GM13977 (cell line): ENCODE measurements around the gene NINL.

ENCODE experiments used
- DNase-seq: peaks from one replicate; pipeline ENCODE4 v3.0.0; 2012; ENCODE audit warnings: low spot score
- CTCF ChIP-seq: IDR thresholded peaks from 2 replicates; pipeline ENCODE4 v1.5.1; 2012; ENCODE audit warnings: mild to moderate bottlenecking, control low read depth; ENCODE audit not compliant: insufficient read depth; ENCODE audit errors: extremely low read depth, missing control alignments
- in situ Hi-C: fragments of 300-500 bp; cut with MboI; formaldehyde crosslinking; loops from one replicate; pipeline ENCODE4 v1.12.0; 2022; ENCODE audit warnings: low sequenced_read_pairs, low pct_unique_long_range_greater_than_20kb, mixed read lengths, inconsistent platforms; ENCODE audit not compliant: unreplicated experiment

Gene NINL

GRCh38 chr20:25481235-25481917, 104.0 kb downstream of the NINL start:
- in situ Hi-C loops: no loop called here

GRCh38 chr20:25480797-25481196, 104.5 kb downstream of the NINL start:
- TF ChIP-seq CTCF: no peak
- no peak for DNase-seq
- in situ Hi-C loops: no loop called here

More at GRCh38 chr20:25481235-25481917, 104.0 kb downstream of the NINL start:
- no peak for DNase-seq
- TF ChIP-seq CTCF: no peak

- in situ Hi-C loops: no loop called here
- no peak for DNase-seq
- TF ChIP-seq CTCF: no peak
Observed at GRCh38 chr20:25480156-25480555, 105.2 kb downstream of the NINL start.

- in situ Hi-C loops: no loop called here
- no peak for TF ChIP-seq CTCF
- DNase-seq: no peak
Observed at GRCh38 chr20:25479638-25480037, 105.7 kb downstream of the NINL start.

GRCh38 chr20:25478889-25479568, 106.3 kb downstream of the NINL start:
- DNase-seq: no peak
- no peak for TF ChIP-seq CTCF
- in situ Hi-C loops: no loop called here

- in situ Hi-C loops: no loop called here
- no peak for DNase-seq
Observed at GRCh38 chr20:25477014-25477882, 108.1 kb downstream of the NINL start.

More at GRCh38 chr20:25477014-25477882, 108.1 kb downstream of the NINL start:
- no peak for TF ChIP-seq CTCF
